GM19238 (cell line): ENCODE data around the gene FAM216A.
A peak's percentile ranks its signal among the peaks of the same experiment; 100 is the strongest.
"Not testable (repeated sequence)": the region's sequence is repeated elsewhere in the genome, so short reads cannot be mapped to it uniquely, and the experiment has no call there.

ENCODE experiments used
- DNase-seq: peaks from one replicate; pipeline ENCODE4 v3.0.0; 2011; ENCODE audit warnings: low spot score; ENCODE audit not compliant: insufficient read length

FAM216A gene

GRCh38 chr12:110468214-110469048 lies at the start of gene FAM216A, which contains the start of gene GPN3:
Gene FAM216A, plus strand, starts transcription at chr12:110468845. Its CDS starts 31 bp downstream, at chr12:110468876.
Gene GPN3, minus strand, starts transcription at chr12:110468257. Its CDS starts 54 bp downstream, at chr12:110468203.
- DNase-seq, result peak; percentile 84

- not testable (repeated sequence) for DNase-seq
Measured at GRCh38 chr12:110420644-110421043, 48.0 kb upstream of the FAM216A start.

DNA sequence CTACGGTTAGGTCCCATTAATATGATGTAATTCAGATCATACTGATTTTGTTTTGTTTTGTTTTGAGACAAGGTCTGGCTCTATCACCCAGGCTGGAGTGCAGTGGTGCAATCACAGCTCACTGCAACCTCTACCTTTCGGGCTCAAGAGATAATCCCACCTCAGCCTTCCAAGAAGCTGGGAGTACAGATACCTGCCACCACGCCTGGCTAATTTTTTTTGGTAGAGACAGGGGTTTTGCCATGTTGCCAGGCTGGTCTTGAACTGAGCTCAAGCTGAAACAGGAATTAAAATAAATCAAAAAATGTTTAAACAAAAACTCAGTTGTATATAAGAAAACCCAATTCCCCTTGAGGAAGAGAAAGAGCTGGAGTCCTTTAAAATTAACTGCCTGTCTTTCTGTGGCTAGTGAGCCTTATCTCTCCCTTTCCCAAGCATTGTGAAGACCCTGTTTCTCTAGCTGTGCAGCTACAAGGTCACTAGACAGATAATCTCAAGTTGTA lies 47.4 kb upstream of the FAM216A start:
- DNase-seq, result no peak

GRCh38 chr12:110421701-110422100 lies 46.9 kb upstream of the FAM216A start:
- no peak for DNase-seq

DNA sequence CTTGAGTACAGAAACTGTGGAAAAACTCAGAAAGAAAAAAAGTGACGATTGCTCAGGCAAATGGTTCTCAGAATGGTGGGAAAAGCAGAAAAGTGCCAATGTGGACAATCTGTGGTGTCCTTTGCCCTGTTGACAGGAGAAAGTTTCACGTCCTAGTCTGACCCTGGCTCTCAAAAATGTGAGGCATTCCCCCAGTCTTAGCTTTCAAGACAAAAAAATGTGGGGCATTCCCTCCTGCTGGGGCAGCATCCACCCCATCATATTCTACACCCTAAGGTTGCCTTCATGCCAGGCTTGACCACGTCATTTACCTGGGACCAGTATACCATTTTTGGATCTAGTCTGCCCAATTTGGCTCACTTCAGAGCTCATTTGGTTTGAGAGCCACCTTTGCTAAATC lies 44.4 kb upstream of the FAM216A start:
- no peak for DNase-seq

DNA sequence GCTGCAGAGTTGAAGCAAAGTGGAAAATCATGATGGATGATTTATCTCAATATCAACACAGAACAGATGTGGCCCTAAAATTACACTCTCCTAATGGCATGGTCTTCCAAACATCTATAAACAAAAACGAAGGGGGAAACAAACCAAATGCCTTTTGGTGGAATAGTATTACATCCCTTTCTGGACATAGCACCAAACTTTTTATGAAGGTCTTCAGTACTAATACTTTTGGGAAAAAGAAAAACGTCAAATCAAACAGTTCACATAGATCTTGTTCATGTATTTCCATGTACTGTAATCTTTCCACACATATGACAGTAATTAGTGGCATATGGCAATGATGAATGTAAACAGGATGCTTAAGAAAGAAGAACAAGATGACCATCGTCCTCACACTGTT lies 42.2 kb upstream of the FAM216A start:
- no peak for DNase-seq

DNA sequence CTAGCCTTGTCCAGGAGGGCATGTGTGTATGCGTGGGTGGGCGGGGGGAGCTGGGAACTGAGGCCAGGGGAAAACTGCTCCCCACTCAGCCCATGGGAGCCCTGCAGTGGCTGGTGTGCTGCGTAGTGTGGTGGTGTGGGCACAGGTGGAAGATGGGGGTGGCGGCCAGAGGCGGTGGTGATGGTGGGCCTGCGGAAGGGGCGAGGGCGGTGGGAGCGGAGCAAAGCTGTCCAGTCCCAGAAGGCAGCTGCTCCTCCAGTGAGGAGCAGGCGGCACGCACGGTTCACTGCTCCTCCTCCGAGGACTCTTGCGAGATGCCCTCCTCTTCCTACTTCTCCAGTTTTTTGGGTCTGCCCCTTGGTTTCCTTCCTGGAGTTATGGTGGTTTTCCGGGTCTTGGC lies 39.0 kb upstream of the FAM216A start:
- DNase-seq, result not testable (repeated sequence)

- DNase-seq, result no peak
Measured at GRCh38 chr12:110431957-110432587, 36.6 kb upstream of the FAM216A start.

- DNase-seq, result no peak
Measured at GRCh38 chr12:110436231-110436630, 32.4 kb upstream of the FAM216A start.

DNA sequence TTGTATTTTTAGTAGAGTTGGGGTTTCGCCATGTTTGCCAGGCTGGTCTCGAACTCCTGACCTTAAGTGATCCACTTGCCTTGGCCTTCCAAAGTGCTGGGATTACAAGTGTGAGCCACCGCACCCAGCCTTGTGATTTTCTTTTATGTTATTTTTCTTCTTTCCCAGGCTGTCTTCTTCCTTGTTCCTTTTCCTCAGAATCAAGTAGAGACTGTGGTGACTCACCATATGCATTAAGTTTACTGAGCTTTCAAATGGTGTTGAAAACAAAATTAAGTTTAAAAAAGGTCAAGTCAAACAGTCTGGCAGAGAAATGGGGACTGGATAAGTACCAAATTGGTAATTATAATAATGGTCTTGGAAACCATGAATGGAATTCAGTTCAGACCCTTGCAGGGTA lies 24.2 kb upstream of the FAM216A start:
- no peak for DNase-seq

- peak; percentile 80 for DNase-seq
Measured at GRCh38 chr12:110449799-110450497, 18.7 kb upstream of the FAM216A start, which contains the start of gene ARPC3. Gene ARPC3, minus strand, starts transcription at chr12:110450337. Its CDS starts 77 bp downstream, at chr12:110450260.

DNA sequence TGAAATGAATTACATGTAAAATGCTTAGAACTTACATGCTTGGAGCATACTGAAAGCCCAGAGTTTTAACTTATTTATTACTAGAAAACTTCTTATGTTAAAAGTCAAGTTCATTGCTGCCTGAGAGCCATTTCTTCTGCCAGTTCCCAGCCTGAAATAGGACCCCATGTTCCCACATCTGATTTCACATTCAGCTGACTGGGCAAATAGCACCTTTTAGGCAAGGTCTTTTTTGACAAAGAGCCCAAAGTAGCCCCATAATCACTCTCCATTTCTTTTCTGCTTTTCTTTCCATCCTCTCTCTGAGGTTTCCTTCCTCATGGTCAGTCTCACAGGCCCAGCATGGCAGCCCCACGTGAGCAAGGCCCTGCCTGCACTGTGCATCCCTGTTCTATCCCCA lies 17.4 kb upstream of the FAM216A start:
- DNase-seq, result no peak

GRCh38 chr12:110453569-110454296 lies 14.9 kb upstream of the FAM216A start:
- DNase-seq, result no peak

DNA sequence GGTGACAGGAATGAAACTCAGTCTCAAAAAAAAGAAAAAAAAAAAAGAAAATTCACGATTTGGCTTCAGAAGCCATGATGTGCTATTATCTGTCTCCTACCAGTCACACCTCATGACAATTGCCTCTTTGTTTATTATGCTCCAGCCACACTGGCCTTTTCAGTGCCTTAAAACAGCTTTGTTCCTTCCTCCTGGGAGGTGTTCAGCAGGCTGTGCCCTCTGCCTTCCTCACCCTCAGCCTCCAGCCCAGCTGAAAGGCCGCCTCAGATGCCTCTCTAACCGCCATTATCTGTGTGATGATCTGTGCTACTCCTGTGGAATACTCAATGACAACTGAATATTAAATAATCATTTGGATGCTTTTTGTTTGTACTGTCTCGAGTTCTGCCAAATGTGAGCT lies 9.9 kb upstream of the FAM216A start:
- no peak for DNase-seq

DNA sequence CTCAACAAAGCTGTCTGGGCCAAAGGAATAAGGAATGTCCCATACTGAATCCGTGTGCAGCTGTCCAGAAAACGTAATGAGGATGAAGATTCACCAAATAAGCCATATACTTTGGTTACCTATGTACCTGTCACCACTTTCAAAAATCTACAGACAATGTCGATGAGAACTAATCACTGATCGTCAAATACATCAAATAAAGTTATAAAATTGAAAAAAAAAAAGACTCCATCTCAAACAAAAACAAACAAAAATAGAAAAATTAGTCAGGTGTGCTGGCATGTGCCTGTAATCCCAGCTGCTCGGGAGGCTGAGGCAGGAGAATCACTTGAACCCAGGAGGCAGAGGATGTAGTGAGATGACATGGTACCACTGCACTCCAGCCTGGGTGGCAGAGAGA lies 7.5 kb upstream of the FAM216A start:
- DNase-seq, result not testable (repeated sequence)

GRCh38 chr12:110465024-110465423 lies 3.6 kb upstream of the FAM216A start:
- DNase-seq, result no peak

GRCh38 chr12:110465765-110466164 lies 2.9 kb upstream of the FAM216A start:
- not testable (repeated sequence) for DNase-seq

- DNase-seq, result no peak
Measured at GRCh38 chr12:110466791-110467190, 1.9 kb upstream of the FAM216A start.

GRCh38 chr12:110467847-110468213 lies 815 bp upstream of the FAM216A start:
- no peak for DNase-seq

- DNase-seq, result no peak
Measured at GRCh38 chr12:110475426-110475825, 6.8 kb downstream of the FAM216A start.
